Endothelial cell of umbilical vein (primary cell): Measurements from ENCODE around the gene KAT6B. TPM values are rescaled to one million over a fixed set of nuclear protein-coding genes. Genes with fewer than 3 reads are reported as not detected.

Source experiments
- BruUV-seq: library from RNA; stranded (reverse); fragments of 400-500 nt; replicated peaks from 2 replicates; lab custom pipeline; 2021; lab: Mats Ljungman, UMichigan
- CTCF ChIA-PET: fragments of 300-600, 350-600 bp; sonication (Branson Sonifier 250); formaldehyde crosslinking; loops from one replicate; lab custom pipeline; 2021; ENCODE audit warnings: antibody characterized with exemption, inconsistent platforms; lab: Charles Lee
- POLR2A ChIA-PET: fragments of 300-600, 350-600 bp; sonication (Branson Sonifier 250); formaldehyde crosslinking; loops from one replicate; lab custom pipeline; 2021; ENCODE audit warnings: antibody characterized with exemption, inconsistent platforms; lab: Charles Lee
- DNase-seq: peaks from one replicate; pipeline ENCODE4 v3.0.0-alpha.2; 2011; ENCODE audit warnings: low read depth, low spot score
- FAIRE-seq: peaks from 2 replicates; lab custom pipeline; 2011; peaks lifted over from hg19 to GRCh38; lab: Jason Lieb, UNC
- H2AFZ ChIP-seq: 2 replicates; pipeline ENCODE4 v1.6.0; 2012; ENCODE audit warnings: low read depth, low read length, control low read depth, inconsistent platforms
- H3K27ac ChIP-seq: 2 replicates; pipeline ENCODE4 v1.5.1; 2011; ENCODE audit warnings: low read depth, mild to moderate bottlenecking, control low read depth, low read length, moderate library complexity; ENCODE audit not compliant: insufficient read depth
- H3K27me3 ChIP-seq, 2 experiments: 2 replicates each; pipeline versions ENCODE4 v1.6.0 to v1.6.1; 2011; ENCODE audit warnings: low read length in 2 of 2, mixed read lengths in 1 of 2; ENCODE audit not compliant: control insufficient read depth in 2 of 2, insufficient read depth in 2 of 2
- H3K36me3 ChIP-seq, 2 experiments: 2 replicates in 1 of 2; 3 replicates in 1 of 2; pipeline ENCODE4 v1.5.1; 2011; ENCODE audit warnings: low read length in 2 of 2, mild to moderate bottlenecking in 1 of 2, moderate library complexity in 1 of 2; ENCODE audit not compliant: control insufficient read depth in 2 of 2, insufficient read depth in 2 of 2; ENCODE audit errors: extremely low read depth in 1 of 2
- H3K4me1 ChIP-seq: 3 replicates; pipeline ENCODE4 v1.5.1; 2011; ENCODE audit warnings: mild to moderate bottlenecking, low read length; ENCODE audit not compliant: control insufficient read depth, insufficient read depth; ENCODE audit errors: extremely low read depth
- H3K4me2 ChIP-seq: 2 replicates; pipeline ENCODE4 v1.6.1; 2011; ENCODE audit warnings: low read length, control low read depth, mixed read lengths; ENCODE audit not compliant: insufficient read depth
- H3K4me3 ChIP-seq, 3 experiments: fragments of 200-600 bp in 1 of 3; sonication (generic), shearing (Covaris generic) in 1 of 3; replicated peaks in 1 of 3; 2 replicates each; pipeline ENCODE4 v1.5.1; 2011 to 2016; ENCODE audit warnings: control low read depth in 3 of 3, low read length in 3 of 3, mild to moderate bottlenecking in 2 of 3, inconsistent platforms in 1 of 3, low read depth in 1 of 3, moderate library complexity in 1 of 3; ENCODE audit not compliant: insufficient read depth in 1 of 3
- H3K79me2 ChIP-seq: 2 replicates; pipeline ENCODE4 v1.6.0; 2012; ENCODE audit warnings: low read length, inconsistent platforms; ENCODE audit not compliant: control insufficient read depth, insufficient read depth
- H3K9ac ChIP-seq: replicated peaks from 2 replicates; pipeline ENCODE3; 2011; ENCODE audit warnings: low read length, control low read depth; ENCODE audit not compliant: insufficient read depth; ENCODE audit errors: extremely low read depth
- H3K9me1 ChIP-seq: replicated peaks from 3 replicates; pipeline ENCODE4 v1.6.0; 2011; ENCODE audit warnings: mild to moderate bottlenecking, low read length; ENCODE audit not compliant: control insufficient read depth, insufficient read depth; ENCODE audit errors: extremely low read depth
- H3K9me3 ChIP-seq: replicated peaks from 2 replicates; pipeline ENCODE4 v1.5.1; 2012; ENCODE audit warnings: low read length, inconsistent platforms; ENCODE audit not compliant: control insufficient read depth, insufficient read depth
- H4K20me1 ChIP-seq: replicated peaks from 2 replicates; pipeline ENCODE3; 2011; ENCODE audit warnings: mild to moderate bottlenecking, low read length; ENCODE audit not compliant: control insufficient read depth, insufficient read depth; ENCODE audit errors: extremely low read depth
- CTCF ChIP-seq, 2 donors: IDR thresholded peaks; 1 replicate in 1 of 2; 2 replicates in 1 of 2; pipeline ENCODE4 v1.5.1; 2011; ENCODE audit warnings: low read length in 2 of 2, mild to moderate bottlenecking in 2 of 2, moderate library complexity in 2 of 2, control low read depth in 1 of 2, inconsistent platforms in 1 of 2, low read depth in 1 of 2; ENCODE audit not compliant: insufficient read depth in 1 of 2; ENCODE audit errors: extremely low read depth in 1 of 2
- EZH2 ChIP-seq: IDR thresholded peaks from 2 replicates; pipeline ENCODE4 v1.6.1; 2012; ENCODE audit warnings: borderline replicate concordance, low read depth, mild to moderate bottlenecking, moderate library complexity, low read length, inconsistent platforms; ENCODE audit not compliant: severe bottlenecking
- FOS ChIP-seq: IDR thresholded peaks from 2 replicates; pipeline ENCODE4 v1.6.1; 2011; ENCODE audit warnings: mild to moderate bottlenecking, low read length, moderate library complexity, borderline replicate concordance; ENCODE audit not compliant: insufficient read depth
- GATA2 ChIP-seq: IDR thresholded peaks from 2 replicates; pipeline ENCODE4 v1.7.0; 2011; ENCODE audit warnings: low read depth, mild to moderate bottlenecking, moderate library complexity, mixed read lengths, low read length; ENCODE audit not compliant: insufficient read length, insufficient read depth
- JUN ChIP-seq: IDR thresholded peaks from 2 replicates; pipeline ENCODE4 v1.6.1; 2011; ENCODE audit warnings: borderline replicate concordance, low read depth; ENCODE audit not compliant: insufficient read length, insufficient read depth
- MAX ChIP-seq: IDR thresholded peaks from 2 replicates; pipeline ENCODE4 v1.6.1; 2011; ENCODE audit not compliant: insufficient read depth, insufficient read length
- MYC ChIP-seq: IDR thresholded peaks from one replicate; pipeline ENCODE4 v1.6.1; 2011; ENCODE audit warnings: mild to moderate bottlenecking, low read depth, low read length
- POLR2A ChIP-seq: IDR thresholded peaks from 2 replicates; pipeline ENCODE4 v1.6.1; 2012; ENCODE audit warnings: low read depth, mild to moderate bottlenecking, control low read depth, low read length
- POLR2AphosphoS5 ChIP-seq: IDR thresholded peaks from 2 replicates; pipeline ENCODE4 v1.6.1; 2012; ENCODE audit warnings: low read depth, mild to moderate bottlenecking, control low read depth, low read length, moderate library complexity; ENCODE audit not compliant: insufficient read depth
- dilution Hi-C: fragments of 300-500 bp; cut with MboI; formaldehyde crosslinking; loops from one replicate; pipeline ENCODE4 v1.15.0; 2019; ENCODE audit warnings: low sequenced_read_pairs; ENCODE audit not compliant: extremely low pct_ligation_motif_present
- intact Hi-C: fragments of 100-400 bp; cut with micrococcal nuclease; formaldehyde crosslinking; loops from one replicate; pipeline ENCODE4 v1.10.0; 2022
- polyA plus RNA-seq, 4 experiments: library from polyadenylated mRNA; depleted of rRNA in 3 of 4; stranded (reverse) in 3 of 4; unstranded in 1 of 4; fragments of >200 nt; gene quantifications; 2 replicates each; pipeline versions ENCODE4 v1.2.1 to v1.2.3, GENCODE V29; 2011 to 2012; ENCODE audit warnings: missing spikeins in 1 of 4
- total RNA-seq: library from RNA; stranded (reverse); gene quantifications from 2 replicates; pipeline ENCODE4 v1.2.3, GENCODE V29; 2021

KAT6B gene
- total and polyA plus RNA-seq, 2 donors (not counting 3 experiments of a cell fraction or from before 2014, with no cell fraction given) = 4.5 to 17.0 TPM

- peaks cover 0 to 12% of the 10 kb centered on the region in 2 experiments for H3K36me3 ChIP-seq
- no TSS peak for BruUV-seq
- no peaks in the 10 kb centered on the region for H3K27me3 ChIP-seq
- no peak overlapping the region for H3K4me3 ChIP-seq
- no peak overlapping the region for H3K9ac ChIP-seq
- DNase-seq (no peak), FAIRE-seq (no peak)
- ChIA-PET POLR2A (no interaction called here), CTCF (interaction anchor here (0.8 to 1.7 kb wide), 6 partner anchors 14 to 201 kb away, joined by 3 to 4 read pairs (median 3); partner anchors contain the start of gene COMTD1)
- no peak overlapping the region for H2AFZ ChIP-seq
- dilution Hi-C loops = no loop called here
- no peaks in the 10 kb centered on the region for H4K20me1 ChIP-seq
- H3K79me2 ChIP-seq = no peaks in the 10 kb centered on the region
- H3K9me1 ChIP-seq = no peaks in the 10 kb centered on the region
- no peak overlapping the region for H3K27ac ChIP-seq
- no peak for TF ChIP-seq POLR2AphosphoS5
- TF ChIP-seq MAX = no peak
- TF ChIP-seq CTCF (IDR thresholded peaks at IDR 0.05; ENCODE audit: extremely low read depth in 1 of 2, insufficient read depth in 1 of 2, low read depth in 1 of 2, low read length in 2 of 2) = no peak
- TF ChIP-seq JUN = no peak
- TF ChIP-seq GATA2 = no peak
- no peak for TF ChIP-seq MYC
- no peak for TF ChIP-seq EZH2
- no peak for TF ChIP-seq FOS
- TF ChIP-seq POLR2A = no peak
- H3K9me3 ChIP-seq = no peaks in the 10 kb centered on the region
- H3K4me1 ChIP-seq = peaks cover 4% of the 10 kb centered on the region
- no peak overlapping the region for H3K4me2 ChIP-seq
- intact Hi-C loops = no loop called here
These were observed 207.7 kb downstream of the KAT6B start for GRCh38 chr10:75034131-75034512.
